ENCODE data around the gene TSPAN6. TPM values are rescaled to one million over a fixed set of nuclear protein-coding genes. Genes with fewer than 3 reads are reported as not detected.

TSPAN6 gene
- total and polyA plus RNA-seq, 2 of the 4 experiments (the other 2 are of a cell fraction) = 16.1 to 20.1 TPM

- Histone ChIP-seq H2BK20ac (ENCODE audit: low read depth, low read length) (no peak overlapping the region), H2AK9ac (replicated peaks; ENCODE audit: low read depth, low read length, poor library complexity) (no peak overlapping the region), H3K18ac (ENCODE audit: low read depth, low read length) (no peak overlapping the region), H4K20me1 (ENCODE audit: insufficient read depth, low read length) (no peaks in the 10 kb centered on the region), H2AK5ac (ENCODE audit: low read depth, low read length) (no peak overlapping the region), H3K27ac (ENCODE audit: insufficient read depth, low read length) (no peak overlapping the region), H2AFZ (replicated peaks; ENCODE audit: low read length, poor library complexity) (no peak overlapping the region), H3K27me3 (ENCODE audit: control insufficient read depth, insufficient read depth, low read length) (peaks cover 10% of the 10 kb centered on the region), H3K23ac (ENCODE audit: low read depth, low read length) (no peak overlapping the region), H3K79me1 (ENCODE audit: low read depth in 1 of 2, low read length in 2 of 2) (no peaks in the 10 kb centered on the region), H4K8ac (ENCODE audit: low read depth in 2 of 2, low read length in 2 of 2) (no peak overlapping the region), H2BK5ac (ENCODE audit: low read depth, low read length, poor library complexity, severe bottlenecking) (no peak overlapping the region), H3K9me3 (ENCODE audit: control insufficient read depth, insufficient read depth, low read length) (no peaks in the 10 kb centered on the region), H3K4me3 (ENCODE audit: insufficient read depth, low read depth, low read length) (no peak overlapping the region), H3K9me1 (ENCODE audit: insufficient read depth, low read length) (no peaks in the 10 kb centered on the region), H3K4me2 (ENCODE audit: low read depth, low read length) (no peak overlapping the region), H3K9ac (ENCODE audit: low read depth, low read length) (no peak overlapping the region), H2BK15ac (ENCODE audit: low read depth, low read length) (no peak overlapping the region), H4K5ac (ENCODE audit: low read depth, low read length) (no peak overlapping the region), H2BK120ac (ENCODE audit: low read depth, low read length) (no peak overlapping the region), H4K91ac (ENCODE audit: insufficient read depth, low read depth, low read length) (no peak overlapping the region), H3K56ac (ENCODE audit: extremely low read depth, insufficient read depth, low read length) (no peak overlapping the region), H3K4ac (ENCODE audit: low read depth, low read length) (no peak overlapping the region), H3K4me1 (ENCODE audit: control insufficient read depth, insufficient read depth, low read length) (no peaks in the 10 kb centered on the region), H3K14ac (replicated peaks; ENCODE audit: low read depth, low read length) (no peak overlapping the region), H3K36me3 (ENCODE audit: control insufficient read depth, insufficient read depth, low read length) (no peaks in the 10 kb centered on the region)
- intact Hi-C loops (cut with micrococcal nuclease) = no loop called here
- in situ Hi-C loops (cut with MboI; ENCODE audit: low sequenced_read_pairs) = no loop called here
- ChIA-PET CTCF (no interaction called here), POLR2A (ENCODE audit: unreplicated experiment) (no interaction called here)
- ATAC-seq (ENCODE audit: low read depth) (no peak), DNase-seq (no peak)
- 17% methylated on average over 1 of the region's 2 CpGs; no CpG with 5 or more reads in 1 of the 2 experiments for WGBS, 2 experiments (ENCODE audit: extremely low coverage in 2 of 2, insufficient read length in 1 of 2)
- BruUV-seq (replicated peaks) = no TSS peak
- dilution Hi-C loops (cut with HindIII; ENCODE audit: low sequenced_read_pairs, unreplicated experiment) = no loop called here
- TF ChIP-seq NFE2L2 (IDR thresholded peaks at IDR 0.05; ENCODE audit: low read depth, low read length) = no peak
- no peak for TF ChIP-seq RAD21 (IDR thresholded peaks at IDR 0.05; ENCODE audit: low read length)
- no peak for TF ChIP-seq FOS (IDR thresholded peaks at IDR 0.05; ENCODE audit: low read depth, low read length)
- no peak for TF ChIP-seq USF2 (IDR thresholded peaks at IDR 0.05; ENCODE audit: low read depth, low read length)
Measured at GRCh38 chrX:100593126-100593525, 43.5 kb downstream of the TSPAN6 start.

Measured in IMR-90 (cell line).